HPDE6-E6E7 (cell line): ENCODE results near the gene KLHL22.
A peak's percentile ranks its signal among the peaks of the same experiment; 100 is the strongest.
"Not testable (repeated sequence)": the region's sequence is repeated elsewhere in the genome, so short reads cannot be mapped to it uniquely, and the experiment has no call there.

ENCODE experiments used
- DNase-seq: peaks from one replicate; pipeline ENCODE4 v3.0.0; 2011; ENCODE audit warnings: missing footprints; ENCODE audit errors: extremely low spot score

KLHL22 gene

GRCh38 chr22:20420157-20420842 is 75.3 kb downstream of the KLHL22 start:
- DNase-seq, result no peak

GRCh38 chr22:20419664-20419951 is 76.0 kb downstream of the KLHL22 start:
- DNase-seq, result no peak

DNA sequence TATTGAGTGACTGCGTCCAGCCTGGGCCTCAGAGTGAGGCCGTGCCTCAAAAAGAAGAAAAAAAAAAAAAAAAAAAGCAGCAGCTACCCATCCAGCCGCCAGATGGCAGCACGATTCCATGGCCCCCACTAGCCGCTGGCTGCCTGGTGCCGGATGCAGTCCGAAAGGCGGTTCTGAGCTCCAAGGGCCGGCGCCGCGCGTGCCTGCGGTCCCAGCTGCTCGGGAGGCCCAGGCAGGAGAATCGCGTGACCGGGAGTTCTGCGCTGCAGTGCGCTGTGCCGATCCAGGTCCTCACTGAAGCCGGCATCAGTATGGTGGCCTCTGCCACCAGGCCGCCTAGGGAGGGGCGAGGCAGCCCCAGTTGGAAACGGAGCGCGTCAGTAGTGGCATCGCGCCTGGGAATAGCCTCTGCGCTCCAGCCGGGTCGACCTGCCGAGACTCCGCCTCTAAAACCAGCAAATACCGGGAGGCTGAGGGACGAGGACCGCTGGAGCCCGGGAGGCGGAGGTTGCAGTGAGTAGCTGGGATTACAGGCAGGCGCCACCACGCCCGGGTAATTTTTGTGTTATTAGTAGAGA is 77.3 kb downstream of the KLHL22 start:
- peak; percentile 60 for DNase-seq

DNA sequence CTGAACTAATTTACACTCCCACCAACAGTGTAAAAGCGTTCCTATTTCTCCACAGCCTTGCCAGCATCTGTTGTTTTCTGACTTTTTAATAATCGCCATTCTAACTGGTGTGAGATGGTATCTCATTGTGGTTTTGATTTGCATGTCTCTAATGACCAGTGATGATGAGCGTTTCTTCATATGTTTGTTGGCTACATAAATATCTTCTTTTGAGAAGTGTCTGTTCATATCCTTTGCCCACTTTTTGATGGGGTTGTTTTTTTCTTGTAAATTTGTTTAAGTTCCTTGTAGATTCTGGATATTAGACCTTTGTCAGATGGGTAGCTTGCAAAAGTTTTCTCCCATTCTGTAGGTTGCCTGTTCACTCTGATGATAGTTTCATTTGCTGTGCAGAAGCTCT is 79.9 kb downstream of the KLHL22 start:
- not testable (repeated sequence) for DNase-seq

DNA sequence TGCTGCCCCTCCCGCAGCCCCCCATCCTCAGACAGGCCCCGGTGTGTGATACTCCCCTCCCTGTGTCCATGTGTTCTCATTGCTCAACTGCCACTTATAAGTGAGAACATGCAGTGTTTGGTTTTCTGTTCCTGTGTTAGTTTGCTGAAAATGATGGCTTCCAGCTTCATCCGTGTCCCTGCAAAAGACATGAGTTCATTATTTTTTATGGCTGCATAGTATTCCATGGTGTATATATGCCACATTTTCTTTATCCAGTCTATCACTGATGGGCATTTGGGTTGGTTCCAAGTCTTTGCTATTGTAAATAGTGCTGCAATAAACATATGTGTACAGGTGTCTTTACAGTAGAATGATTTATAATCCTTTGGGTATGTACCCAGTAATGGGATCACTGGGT is 80.4 kb downstream of the KLHL22 start:
- DNase-seq, result not testable (repeated sequence)

GRCh38 chr22:20414450-20414849 is 81.1 kb downstream of the KLHL22 start:
- no peak for DNase-seq

DNA sequence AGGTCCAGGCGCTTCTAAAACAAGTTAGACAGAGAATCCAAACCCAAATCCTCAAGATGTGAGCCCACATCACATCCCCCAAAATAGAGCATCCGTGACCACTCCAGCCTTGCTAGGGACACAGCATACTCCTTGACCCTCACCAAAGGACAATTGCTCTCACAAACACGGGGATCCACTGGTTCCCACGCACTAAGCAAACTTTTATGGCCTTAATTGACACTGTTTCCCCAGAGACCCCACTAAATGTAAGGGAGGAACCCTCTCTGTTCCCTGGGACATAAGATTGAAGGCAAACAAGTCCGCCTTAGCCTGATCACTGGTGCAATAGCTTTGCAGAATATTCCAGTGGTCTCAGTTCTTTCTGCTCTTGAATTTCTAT is 81.5 kb downstream of the KLHL22 start:
- DNase-seq, result no peak

- DNase-seq, result no peak
Observed at GRCh38 chr22:20413217-20414058, 82.2 kb downstream of the KLHL22 start.

GRCh38 chr22:20412474-20413216 is 83.0 kb downstream of the KLHL22 start:
- no peak for DNase-seq

- not testable (repeated sequence) for DNase-seq
Observed at GRCh38 chr22:20409385-20409784, 86.2 kb downstream of the KLHL22 start.

- DNase-seq, result no peak
Observed at GRCh38 chr22:20408891-20409290, 86.7 kb downstream of the KLHL22 start.

DNA sequence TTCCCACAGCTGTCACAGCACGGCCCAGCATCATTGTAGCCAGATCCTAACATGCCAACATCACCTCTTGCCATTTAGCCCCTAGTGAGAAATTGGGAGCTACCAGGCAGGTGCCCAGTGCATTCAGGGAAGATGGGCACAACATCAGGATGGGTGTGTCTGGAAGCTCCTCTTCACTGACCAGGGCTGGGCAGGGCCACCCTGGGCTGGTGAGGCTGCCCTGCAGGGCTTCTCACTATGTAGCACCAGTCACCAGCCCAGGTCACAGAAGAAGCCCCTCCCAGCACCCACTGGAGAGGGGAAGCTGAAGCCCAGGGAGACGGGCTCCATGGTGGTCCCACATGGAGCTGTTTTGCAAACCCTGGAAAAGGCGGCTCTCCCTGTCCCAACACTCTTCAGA is 87.8 kb downstream of the KLHL22 start:
- no peak for DNase-seq

GRCh38 chr22:20406686-20407408 is 88.7 kb downstream of the KLHL22 start:
- no peak for DNase-seq

GRCh38 chr22:20405931-20406685 is 89.5 kb downstream of the KLHL22 start:
- no peak for DNase-seq

- no peak for DNase-seq
Observed at GRCh38 chr22:20405291-20405930, 90.2 kb downstream of the KLHL22 start.

GRCh38 chr22:20404881-20405280 is 90.7 kb downstream of the KLHL22 start:
- no peak for DNase-seq

DNA sequence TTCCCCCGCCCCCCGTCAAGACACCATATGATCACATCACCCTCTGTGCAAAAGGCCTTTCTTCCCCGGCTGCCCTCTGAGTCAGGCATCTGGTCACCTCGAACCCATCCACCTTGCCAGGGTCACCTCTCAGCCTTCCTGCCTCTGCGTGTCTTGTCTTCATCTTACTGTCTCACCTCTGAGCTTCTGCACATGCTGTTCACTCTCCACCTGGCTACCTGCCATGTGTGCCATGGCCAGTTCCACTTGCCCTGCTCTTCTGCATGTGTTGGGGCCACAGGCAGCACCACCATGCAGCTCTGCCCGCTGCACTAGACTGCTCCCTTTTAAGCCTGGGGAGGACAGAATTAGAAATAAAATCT is 91.8 kb downstream of the KLHL22 start:
- no peak for DNase-seq

- DNase-seq, result no peak
Observed at GRCh38 chr22:20402960-20403778, 92.4 kb downstream of the KLHL22 start.

DNA sequence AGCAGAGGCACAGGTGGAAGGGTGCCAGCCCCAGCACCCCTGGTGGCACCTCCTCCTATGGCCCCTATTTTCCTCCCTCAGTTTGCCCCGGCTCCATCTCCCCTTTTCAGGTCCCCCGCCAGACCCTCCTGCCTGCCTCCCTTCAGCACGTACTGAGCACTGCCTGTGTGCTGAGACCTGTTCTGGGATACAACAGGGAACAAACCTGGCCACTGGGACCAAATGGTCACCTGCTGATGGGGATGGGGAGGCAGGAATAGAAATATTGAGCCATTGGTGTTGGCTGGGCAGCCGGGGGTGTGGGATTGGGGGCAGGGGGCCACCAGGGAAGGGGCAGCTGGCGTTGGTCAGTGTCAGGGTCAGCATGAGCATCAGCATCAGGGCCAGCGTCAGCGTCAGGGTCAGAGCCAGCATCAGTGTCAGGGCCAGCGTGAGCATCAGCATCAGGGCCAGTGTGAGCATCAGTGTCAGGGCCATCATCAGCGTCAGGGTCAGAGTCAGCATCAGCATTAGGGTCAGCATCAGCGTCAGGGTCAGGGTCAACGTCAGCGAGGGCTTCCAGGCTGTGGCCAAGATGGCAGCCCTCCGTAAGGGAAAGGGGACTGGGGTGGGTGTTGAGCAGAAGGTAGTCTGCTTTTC is 94.1 kb downstream of the KLHL22 start:
- DNase-seq, result no peak
